Right lobe of liver (tissue), 6 donors: ENCODE results near the gene SCYGR6. TPM values are rescaled to one million over a fixed set of nuclear protein-coding genes. Genes with fewer than 3 reads are reported as not detected.

ENCODE experiments used
- ATAC-seq, 4 donors: fragments of 200-7000 bp; cut with Tn5 transposase; one replicate each; pipeline ENCODE4 v1.9.1; 2020; ENCODE audit warnings: mild to moderate bottlenecking in 4 of 4, moderate library complexity in 4 of 4
- DNase-seq, 3 donors: peaks; one replicate each; pipeline ENCODE4 v3.0.0-alpha.2; 2020
- H3K27ac ChIP-seq, 3 donors: fragments of 200-600 bp; one replicate each; pipeline ENCODE4 v1.8.0; 2022
- H3K27me3 ChIP-seq, 2 donors: fragments of 200-600 bp; one replicate each; pipeline ENCODE4 v1.8.0; 2022
- H3K36me3 ChIP-seq, 4 donors: fragments of 200-600 bp; sonication (generic) in 1 of 4; one replicate each; pipeline versions ENCODE4 v1.5.1 to v1.8.0; 2017 to 2022; ENCODE audit warnings: control low read depth in 1 of 4
- H3K4me1 ChIP-seq, 4 donors: fragments of 200-600 bp; sonication (generic) in 1 of 4; one replicate each; pipeline versions ENCODE4 v1.5.1 to v1.8.0; 2017 to 2022; ENCODE audit warnings: control low read depth in 1 of 4
- H3K4me3 ChIP-seq, 3 donors: fragments of 200-600 bp; one replicate each; pipeline ENCODE4 v1.8.0; 2022
- H3K9me3 ChIP-seq, 4 donors: fragments of 200-600 bp; sonication (generic) in 1 of 4; one replicate each; pipeline versions ENCODE4 v1.5.1 to v1.8.0; 2017 to 2022; ENCODE audit warnings: control low read depth in 1 of 4
- POLR2A ChIP-seq: fragments of 450-650 bp; IDR thresholded peaks from one replicate; pipeline ENCODE4 v1.6.1; 2017; ENCODE audit warnings: antibody characterized with exemption, mild to moderate bottlenecking
- WGBS: methylation state at CpG from one replicate; pipeline ENCODE4 v1.1.6; 2018; ENCODE audit warnings: low coverage, low lambda C conversion rate; ENCODE audit not compliant: insufficient coverage; ENCODE audit errors: missing lambda C conversion rate; 5-methylcytosine and 5-hydroxymethylcytosine counted together
- intact Hi-C, 2 donors: fragments of 100-400 bp; cut with DNase I; formaldehyde crosslinking; loops; one replicate each; pipeline versions ENCODE4 v1.11.2 to v1.14.1; 2022
- total RNA-seq, 6 experiments: library from RNA; depleted of rRNA in 2 of 6; stranded (reverse); fragments of >200 nt in 2 of 6; fragmentation: NEBNext Ultra II Directional in 3 of 6; extraction: Animal tissue kit (Norgen Biotek cat#: 25700) in 3 of 6; gene quantifications; one replicate each; pipeline versions ENCODE4 v1.1.0 to v1.2.4, GENCODE V29; 2016 to 2023
- TF ChIP-seq, protein P1 (sequence below), 4 donors: fragments of 200-600 bp in 3 of 4; fragments of 450-650 bp in 1 of 4; IDR thresholded peaks; one replicate each; pipeline versions ENCODE4 v1.5.1 to v1.8.0; 2016 to 2022; ENCODE audit warnings: antibody characterized with exemption in 4 of 4, mild to moderate bottlenecking in 2 of 4
- donor health status: DM: no; HTN: yes; CAD: no.
- donor health status: DM: no; HTN: no; CAD: no.
- donor health status: DM: no; HTN: no; CAD: no.
- donor health status: DM: no; HTN: yes; CAD: no.
- donor health status: DM: no; HTN: yes; CAD: no.

Gene SCYGR6
- total RNA-seq, 6 experiments from 2014 or later: not detected

DNA sequence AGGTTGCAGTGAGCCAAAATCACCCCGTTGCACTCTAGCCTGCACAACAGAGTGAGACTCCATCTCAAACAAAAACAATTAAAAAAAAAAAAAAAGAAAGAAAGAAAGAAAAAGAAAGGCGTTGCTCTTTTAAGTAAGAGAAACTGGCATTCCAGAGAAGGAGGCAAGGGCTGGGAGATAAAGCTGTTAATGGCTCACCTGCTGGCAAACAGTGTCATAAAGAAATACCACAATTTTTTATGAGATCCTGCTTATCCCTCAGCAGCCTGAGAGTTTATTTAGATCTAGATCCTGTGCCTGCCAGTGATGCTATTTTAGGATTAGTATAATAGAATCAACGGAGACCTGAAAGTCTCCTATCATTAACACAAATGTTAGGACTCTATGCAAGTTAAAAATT lies 23.0 kb downstream of the SCYGR6 start:
- Histone ChIP-seq H3K27me3 (no peaks in the 10 kb centered on the region), H3K9me3 (no peaks in the 10 kb centered on the region), H3K4me1 (peaks cover 0 to 27% (median 8%) of the 10 kb centered on the region in 4 donors), H3K4me3 (no peak overlapping the region), H3K36me3 (peaks cover 0 to 7% (median 0%) of the 10 kb centered on the region in 4 donors), H3K27ac (no peak overlapping the region)
- DNase-seq (no peak), ATAC-seq (no peak)
- intact Hi-C loops: no loop called here
- WGBS: 33% methylated on average over 3 of the region's 3 CpGs
- TF ChIP-seq, protein P1, sequence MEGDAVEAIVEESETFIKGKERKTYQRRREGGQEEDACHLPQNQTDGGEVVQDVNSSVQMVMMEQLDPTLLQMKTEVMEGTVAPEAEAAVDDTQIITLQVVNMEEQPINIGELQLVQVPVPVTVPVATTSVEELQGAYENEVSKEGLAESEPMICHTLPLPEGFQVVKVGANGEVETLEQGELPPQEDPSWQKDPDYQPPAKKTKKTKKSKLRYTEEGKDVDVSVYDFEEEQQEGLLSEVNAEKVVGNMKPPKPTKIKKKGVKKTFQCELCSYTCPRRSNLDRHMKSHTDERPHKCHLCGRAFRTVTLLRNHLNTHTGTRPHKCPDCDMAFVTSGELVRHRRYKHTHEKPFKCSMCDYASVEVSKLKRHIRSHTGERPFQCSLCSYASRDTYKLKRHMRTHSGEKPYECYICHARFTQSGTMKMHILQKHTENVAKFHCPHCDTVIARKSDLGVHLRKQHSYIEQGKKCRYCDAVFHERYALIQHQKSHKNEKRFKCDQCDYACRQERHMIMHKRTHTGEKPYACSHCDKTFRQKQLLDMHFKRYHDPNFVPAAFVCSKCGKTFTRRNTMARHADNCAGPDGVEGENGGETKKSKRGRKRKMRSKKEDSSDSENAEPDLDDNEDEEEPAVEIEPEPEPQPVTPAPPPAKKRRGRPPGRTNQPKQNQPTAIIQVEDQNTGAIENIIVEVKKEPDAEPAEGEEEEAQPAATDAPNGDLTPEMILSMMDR (IDR thresholded peaks at IDR 0.05): no peak
- no peak for TF ChIP-seq POLR2A

DNA sequence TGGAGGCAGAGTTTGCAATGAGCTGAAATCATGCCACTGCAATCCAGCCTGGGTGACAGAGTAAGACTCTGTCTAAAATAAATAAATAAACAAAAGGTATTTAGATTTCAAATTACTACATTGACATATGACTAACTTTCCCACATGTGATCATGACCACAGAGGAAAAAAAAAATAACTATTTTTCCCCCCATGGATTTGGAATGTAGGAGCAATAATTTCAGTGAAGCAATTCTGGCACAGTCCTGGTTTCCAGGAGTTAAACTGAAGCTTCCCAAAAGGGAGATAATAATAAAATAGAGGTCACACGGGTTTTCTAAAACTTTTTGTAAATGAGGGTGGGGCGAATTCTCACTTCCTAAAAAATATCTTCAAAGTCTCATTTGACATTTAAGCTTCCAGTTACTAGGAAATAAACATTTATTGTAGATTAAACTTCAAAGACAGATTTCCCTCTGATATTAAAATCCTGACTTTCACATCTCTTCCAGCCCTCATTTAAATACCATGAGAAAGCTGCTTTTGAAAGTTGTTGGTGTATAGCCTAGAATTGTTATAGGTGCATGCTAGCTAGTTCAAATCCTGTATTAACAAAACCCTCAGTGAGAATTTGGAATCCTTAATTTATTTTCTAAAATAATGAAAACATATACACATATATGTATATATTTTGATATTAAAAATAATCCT lies 27.4 kb downstream of the SCYGR6 start:
- peaks cover 0 to 10% (median 0%) of the 10 kb centered on the region in 4 donors for H3K36me3 ChIP-seq
- H3K4me1 ChIP-seq: peaks cover 0 to 5% (median 0%) of the 10 kb centered on the region in 4 donors
- H3K27ac ChIP-seq: no peak overlapping the region
- no peak overlapping the region for H3K4me3 ChIP-seq
- intact Hi-C loops: no loop called here
- DNase-seq (no peak), ATAC-seq (peak in 1 of 4 donors; percentile 32)
- H3K27me3 ChIP-seq: no peaks in the 10 kb centered on the region
- WGBS: 44% methylated on average over 2 of the region's 2 CpGs
- TF ChIP-seq POLR2A: no peak
- TF ChIP-seq, protein P1 (IDR thresholded peaks at IDR 0.05): no peak
- H3K9me3 ChIP-seq: no peaks in the 10 kb centered on the region

DNA sequence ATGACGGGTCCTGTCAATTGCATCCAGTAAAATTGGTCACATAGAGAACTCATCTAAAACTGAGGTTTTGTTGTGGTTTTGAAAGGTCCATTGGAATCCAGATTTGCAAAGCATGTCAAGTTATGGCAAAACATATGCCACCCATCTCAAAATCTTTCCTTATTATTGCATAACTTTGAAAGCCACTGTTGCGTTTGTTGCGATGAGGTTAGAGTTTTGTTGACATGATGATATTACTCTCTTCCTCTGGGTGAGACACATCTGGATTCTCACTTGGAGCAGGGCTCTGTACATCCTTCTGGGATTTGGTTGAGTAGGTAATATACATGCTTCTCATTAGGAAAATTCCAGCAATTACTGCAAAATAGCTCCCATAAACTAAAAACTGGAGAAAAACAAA lies 37.4 kb downstream of the SCYGR6 start:
- DNase-seq: no peak
- Histone ChIP-seq H3K27me3 (no peaks in the 10 kb centered on the region), H3K36me3 (peaks cover 0 to 11% (median 3%) of the 10 kb centered on the region in 4 donors), H3K27ac (no peak overlapping the region), H3K4me1 (no peaks in the 10 kb centered on the region), H3K9me3 (no peaks in the 10 kb centered on the region), H3K4me3 (no peak overlapping the region)
- intact Hi-C loops: no loop called here
- TF ChIP-seq, protein P1 (IDR thresholded peaks at IDR 0.05): no peak
- no peak for TF ChIP-seq POLR2A
- ATAC-seq: no peak
- WGBS: 91% methylated on average over 3 of the region's 3 CpGs

DNA sequence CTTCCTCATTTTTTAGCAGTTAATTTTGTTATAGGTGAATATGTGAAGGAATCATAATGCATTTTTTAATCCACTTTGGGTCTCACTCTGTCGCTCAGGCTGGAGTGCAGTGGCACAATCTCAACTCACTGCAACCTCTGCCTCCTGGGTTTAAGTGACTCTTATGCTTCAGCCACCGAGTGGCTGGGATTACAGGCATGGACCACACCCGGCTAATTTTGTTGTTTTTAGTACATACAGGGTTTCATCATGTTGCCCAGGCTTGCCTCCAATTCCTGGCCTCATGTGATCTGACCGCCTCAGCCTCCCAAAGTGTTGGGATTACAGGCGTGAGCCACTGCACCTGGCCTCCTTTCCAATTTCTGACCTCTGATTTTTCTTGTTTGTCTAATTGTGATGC lies 40.3 kb downstream of the SCYGR6 start:
- H3K36me3 ChIP-seq: peaks cover 0 to 11% (median 3%) of the 10 kb centered on the region in 4 donors
- intact Hi-C loops: no loop called here
- H3K27me3 ChIP-seq: no peaks in the 10 kb centered on the region
- DNase-seq (no peak), ATAC-seq (peak in 1 of 4 donors; percentile 39)
- no peak for TF ChIP-seq POLR2A
- TF ChIP-seq, protein P1 (IDR thresholded peaks at IDR 0.05): no peak
- 71% methylated on average over 4 of the region's 5 CpGs for WGBS
- H3K4me1 ChIP-seq: no peaks in the 10 kb centered on the region
- no peak overlapping the region for H3K27ac ChIP-seq
- no peaks in the 10 kb centered on the region for H3K9me3 ChIP-seq
- no peak overlapping the region for H3K4me3 ChIP-seq
